Neural crest cell (in vitro differentiated cells): ENCODE results near the gene OXLD1. TPM values are rescaled to one million over a fixed set of nuclear protein-coding genes. Genes with fewer than 3 reads are reported as not detected.
A peak's percentile ranks its signal among the peaks of the same experiment; 100 is the strongest.

ENCODE experiments used
- DNase-seq: peaks from one replicate; pipeline ENCODE4 v3.0.0; 2021; ENCODE audit warnings: low read depth, mixed read lengths, low spot score
- H3K27ac Mint-ChIP-seq: one replicate; pipeline ENCODE4 v1.8.0; 2021; ENCODE audit warnings: mild to moderate bottlenecking, mixed read lengths; ENCODE audit not compliant: unreplicated experiment
- H3K27me3 Mint-ChIP-seq: 2 replicates; pipeline ENCODE4 v1.8.0; 2021; ENCODE audit warnings: low read depth, mild to moderate bottlenecking, mixed read lengths
- H3K36me3 Mint-ChIP-seq: 2 replicates; pipeline ENCODE4 v1.8.0; 2021; ENCODE audit warnings: low read depth, mild to moderate bottlenecking, mixed read lengths
- H3K4me1 Mint-ChIP-seq: 2 replicates; pipeline ENCODE4 v1.8.0; 2021; ENCODE audit warnings: mixed read lengths
- H3K4me3 Mint-ChIP-seq: one replicate; pipeline ENCODE4 v1.8.0; 2021; ENCODE audit warnings: mild to moderate bottlenecking, mixed read lengths
- H3K9me3 Mint-ChIP-seq: 2 replicates; pipeline ENCODE4 v1.8.0; 2021; ENCODE audit warnings: mixed read lengths
- total RNA-seq: library from RNA; stranded (reverse); gene quantifications from 2 replicates; pipeline ENCODE4 v1.2.1, GENCODE V29; 2021
- TF ChIP-seq, protein P1 (sequence below): fragments of 200-600 bp; sonication (generic); conservative IDR thresholded peaks from 2 replicates; pipeline ENCODE4 v1.5.0; 2021; ENCODE audit warnings: antibody characterized with exemption, mild to moderate bottlenecking

OXLD1 gene
- total RNA-seq, 1 donor from 2014 or later = 28.2 TPM

DNA sequence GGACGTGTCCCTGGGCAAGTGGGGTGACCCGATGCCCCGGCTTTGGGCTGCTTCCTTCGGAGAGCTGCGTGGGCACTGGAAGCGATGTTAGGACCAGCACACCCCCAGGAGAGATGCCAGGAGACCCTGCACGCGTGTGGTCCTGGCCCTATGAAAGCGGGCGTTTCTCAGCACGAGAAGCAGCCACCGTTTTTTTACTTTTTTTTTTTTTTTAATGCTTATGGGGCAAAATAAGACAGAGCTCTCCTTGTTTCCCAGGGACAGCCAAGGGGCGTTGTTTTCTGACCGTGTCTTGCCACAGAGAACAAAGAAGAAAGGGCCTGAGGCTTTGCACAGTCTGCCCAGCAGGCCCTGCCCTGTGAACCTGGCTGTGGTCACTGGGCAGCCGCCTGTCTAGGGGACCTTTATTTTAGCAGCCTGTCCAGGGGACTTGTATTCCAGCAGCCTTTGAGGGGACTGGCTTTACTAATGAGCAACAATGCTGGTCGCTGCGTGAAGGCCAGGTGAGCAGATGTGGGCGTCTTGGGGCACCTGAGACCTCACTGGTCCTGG, 46.7 kb upstream of the OXLD1 start:
- Mint-ChIP-seq H3K9me3 (no peaks in the 10 kb centered on the region), H3K27me3 (peaks cover 31% of the 10 kb centered on the region), H3K4me3 (peak overlapping the region; percentile 97), H3K4me1 (peaks cover 19% of the 10 kb centered on the region), H3K36me3 (peaks cover 9% of the 10 kb centered on the region), H3K27ac (peak overlapping the region; percentile 93)
- peak; percentile 40 for DNase-seq
- TF ChIP-seq, protein P1, sequence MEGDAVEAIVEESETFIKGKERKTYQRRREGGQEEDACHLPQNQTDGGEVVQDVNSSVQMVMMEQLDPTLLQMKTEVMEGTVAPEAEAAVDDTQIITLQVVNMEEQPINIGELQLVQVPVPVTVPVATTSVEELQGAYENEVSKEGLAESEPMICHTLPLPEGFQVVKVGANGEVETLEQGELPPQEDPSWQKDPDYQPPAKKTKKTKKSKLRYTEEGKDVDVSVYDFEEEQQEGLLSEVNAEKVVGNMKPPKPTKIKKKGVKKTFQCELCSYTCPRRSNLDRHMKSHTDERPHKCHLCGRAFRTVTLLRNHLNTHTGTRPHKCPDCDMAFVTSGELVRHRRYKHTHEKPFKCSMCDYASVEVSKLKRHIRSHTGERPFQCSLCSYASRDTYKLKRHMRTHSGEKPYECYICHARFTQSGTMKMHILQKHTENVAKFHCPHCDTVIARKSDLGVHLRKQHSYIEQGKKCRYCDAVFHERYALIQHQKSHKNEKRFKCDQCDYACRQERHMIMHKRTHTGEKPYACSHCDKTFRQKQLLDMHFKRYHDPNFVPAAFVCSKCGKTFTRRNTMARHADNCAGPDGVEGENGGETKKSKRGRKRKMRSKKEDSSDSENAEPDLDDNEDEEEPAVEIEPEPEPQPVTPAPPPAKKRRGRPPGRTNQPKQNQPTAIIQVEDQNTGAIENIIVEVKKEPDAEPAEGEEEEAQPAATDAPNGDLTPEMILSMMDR = no peak

DNA sequence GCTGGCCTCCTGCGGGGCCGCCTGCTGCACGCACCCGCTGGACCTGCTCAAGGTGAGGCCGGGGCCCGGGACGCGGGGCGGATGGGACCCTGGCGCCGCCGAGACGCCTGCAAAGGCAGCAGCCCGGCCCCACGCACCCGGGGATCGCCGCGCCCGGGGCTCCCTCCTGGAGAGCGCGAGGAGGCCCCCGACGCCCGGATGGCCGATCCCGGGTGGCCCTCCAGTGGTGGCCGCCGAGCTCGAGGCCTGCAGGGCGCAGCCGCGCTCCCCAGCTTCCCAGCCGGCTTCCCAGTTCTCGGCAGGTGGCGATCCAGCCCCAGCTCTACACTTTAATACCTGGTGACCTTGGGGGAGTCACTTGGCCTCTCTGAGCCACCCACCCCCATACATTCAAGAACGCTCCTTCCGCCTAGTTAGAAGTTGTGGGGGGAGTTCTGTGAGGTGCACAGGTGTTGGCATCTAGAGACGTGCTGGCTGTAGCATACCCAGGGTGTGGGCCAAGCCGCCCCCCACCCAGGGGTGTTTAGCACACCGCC, 46.1 kb upstream of the OXLD1 start:
- Mint-ChIP-seq H3K4me1 (peaks cover 19% of the 10 kb centered on the region), H3K27ac (peak overlapping the region; percentile 93), H3K27me3 (peaks cover 31% of the 10 kb centered on the region), H3K4me3 (peak overlapping the region; percentile 97), H3K36me3 (peaks cover 9% of the 10 kb centered on the region), H3K9me3 (no peaks in the 10 kb centered on the region)
- peak; percentile 44 for DNase-seq
- TF ChIP-seq, protein P1 = peak; percentile 22

DNA sequence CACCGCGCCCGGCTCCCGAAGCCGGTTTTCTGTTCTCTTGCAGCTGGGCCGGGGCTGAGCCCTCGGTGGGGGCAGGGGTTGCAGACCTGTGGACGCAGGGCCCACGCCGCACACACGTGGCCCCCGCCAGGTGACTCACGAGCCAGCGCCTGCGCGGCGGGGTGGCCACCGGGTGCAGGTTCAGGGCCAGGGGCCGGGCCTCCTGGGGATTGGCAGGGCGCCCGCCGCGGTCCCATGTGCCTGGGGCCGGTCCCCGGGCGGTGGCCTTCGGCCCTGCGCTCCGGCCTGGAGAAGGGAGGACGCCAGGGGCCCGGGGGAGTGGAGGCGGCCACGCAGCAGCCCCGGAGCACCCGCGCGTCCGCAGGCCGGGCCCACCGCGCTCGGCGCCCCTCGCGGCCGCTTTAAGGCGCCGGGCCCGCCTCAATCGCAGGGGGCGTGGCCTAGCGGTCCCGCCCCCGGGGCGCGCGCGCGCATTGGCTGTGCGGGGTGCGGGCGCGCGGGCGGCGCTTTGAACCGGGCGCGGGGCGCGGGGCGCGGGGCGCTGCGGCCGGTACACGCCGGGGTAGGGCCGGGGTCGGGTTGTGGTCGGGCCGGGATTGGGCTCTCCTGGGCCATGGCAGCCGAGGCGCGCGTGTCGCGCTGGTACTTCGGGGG, 45.5 kb upstream of the OXLD1 start, which contains the start of gene SLC25A10:
SLC25A10 (plus strand) TSS at position 471 of the 654 bp plus-strand sequence; CDS start at position 614, 143 bp downstream.
- TF ChIP-seq, protein P1 = no peak
- Mint-ChIP-seq H3K4me3 (peak within 1 kb of the TSS; percentile 97), H3K9me3 (no peaks in the 10 kb centered on the region), H3K27ac (peak within 1 kb of the TSS; percentile 93), H3K36me3 (peaks cover 9% of the 10 kb centered on the region), H3K27me3 (peaks cover 31% of the 10 kb centered on the region), H3K4me1 (peaks cover 19% of the 10 kb centered on the region)
- DNase-seq = peak; percentile 63

DNA sequence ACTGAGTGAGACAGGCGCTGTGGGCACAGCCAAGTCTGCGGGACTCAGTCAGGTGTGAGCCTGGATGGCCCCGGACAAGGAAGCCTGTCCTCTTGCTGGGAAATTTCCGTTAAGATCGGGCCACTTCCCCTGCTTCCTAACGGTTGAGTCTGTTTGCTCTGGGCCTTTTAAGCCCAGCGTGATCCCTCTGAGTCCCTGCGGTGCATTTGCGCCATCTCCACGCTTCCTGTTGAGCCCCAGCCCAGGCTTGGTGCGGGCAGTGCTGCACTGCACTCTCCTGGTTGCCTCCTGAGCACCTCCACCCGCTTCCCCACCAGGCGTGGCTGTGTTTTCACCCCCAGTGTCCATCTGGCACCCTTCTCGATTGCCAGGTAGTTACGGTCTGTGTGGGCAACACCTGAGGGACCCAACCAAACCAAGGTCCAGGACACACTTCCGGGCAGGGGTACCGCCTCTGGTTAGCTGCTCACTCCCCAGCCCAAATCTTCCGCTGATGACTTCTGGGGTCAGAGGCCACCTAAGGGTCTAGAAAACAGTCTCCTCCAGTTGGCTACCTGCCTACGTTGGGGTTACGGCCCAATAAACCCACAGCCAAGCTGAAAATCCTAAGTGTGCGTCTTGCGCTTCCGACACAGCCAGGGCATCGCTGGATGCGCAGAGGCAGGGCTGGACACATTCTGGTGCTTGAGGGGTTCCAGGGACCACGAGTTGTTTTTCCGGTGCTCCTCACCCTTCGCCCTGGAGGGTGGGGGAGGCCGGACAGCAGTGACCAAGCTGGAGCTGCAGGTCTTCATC, 44.3 kb upstream of the OXLD1 start:
- Mint-ChIP-seq H3K4me1 (peaks cover 19% of the 10 kb centered on the region), H3K36me3 (peaks cover 13% of the 10 kb centered on the region), H3K27ac (no peak overlapping the region), H3K4me3 (peak overlapping the region; percentile 83), H3K9me3 (no peaks in the 10 kb centered on the region), H3K27me3 (peaks cover 31% of the 10 kb centered on the region)
- TF ChIP-seq, protein P1 = no peak
- DNase-seq = no peak

DNA sequence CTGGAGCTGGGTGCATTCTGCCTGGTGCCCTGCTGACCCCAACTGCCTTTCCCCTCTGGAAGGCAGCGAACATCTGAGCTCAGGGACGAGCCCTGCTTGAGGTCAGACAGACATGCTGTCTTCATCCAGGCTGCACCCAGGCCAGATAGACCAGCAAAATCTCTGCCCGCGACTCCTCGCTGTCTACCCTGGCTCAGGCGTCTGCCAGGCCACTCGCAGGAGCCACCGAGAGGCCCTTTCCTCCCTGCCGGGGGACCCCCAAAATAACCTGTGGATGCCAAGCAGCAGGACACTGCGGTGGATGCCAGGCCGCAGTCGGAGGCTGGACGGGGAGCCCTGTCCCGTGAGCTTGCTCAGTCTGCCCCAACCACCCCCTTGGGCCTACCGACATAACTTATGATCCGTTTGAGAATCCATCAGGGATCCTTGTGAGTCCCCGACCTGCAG, 42.4 kb upstream of the OXLD1 start:
- H3K4me3 Mint-ChIP-seq = peak overlapping the region; percentile 77
- TF ChIP-seq, protein P1 = no peak
- H3K9me3 Mint-ChIP-seq = no peaks in the 10 kb centered on the region
- DNase-seq = no peak
- H3K36me3 Mint-ChIP-seq = peaks cover 15% of the 10 kb centered on the region
- H3K4me1 Mint-ChIP-seq = peaks cover 19% of the 10 kb centered on the region
- no peak overlapping the region for H3K27ac Mint-ChIP-seq
- peaks cover 31% of the 10 kb centered on the region for H3K27me3 Mint-ChIP-seq
